ENCODE results near the gene FURIN. TPM values are rescaled to one million over a fixed set of nuclear protein-coding genes. Genes with fewer than 3 reads are reported as not detected.

FURIN gene
- total RNA-seq, 1 experiment from 2014 or later: 35.1 TPM

- Histone ChIP-seq H3K18ac (ENCODE audit: insufficient read length, low read depth, low read length) (no peak overlapping the region), H4K91ac (ENCODE audit: insufficient read length, low read depth, low read length) (no peak overlapping the region), H2AFZ (ENCODE audit: low read length) (no peak overlapping the region), H3K9me3 (ENCODE audit: control insufficient read depth, low read depth, low read length) (no peaks in the 10 kb centered on the region), H3K14ac (ENCODE audit: insufficient read depth, low read length) (no peak overlapping the region), H3K27me3 (ENCODE audit: insufficient read depth, low read length) (no peaks in the 10 kb centered on the region), H3K4me2 (ENCODE audit: insufficient read depth, insufficient read length, low read length) (no peak overlapping the region), H3T11ph (ENCODE audit: low read length) (no peak overlapping the region), H4K5ac (ENCODE audit: insufficient read length, low read depth, low read length) (no peak overlapping the region), H2BK120ac (ENCODE audit: low read depth, low read length, poor library complexity, severe bottlenecking) (no peak overlapping the region), H3K4ac (ENCODE audit: low read depth, low read length) (no peak overlapping the region), H3K23ac (ENCODE audit: insufficient read length, low read depth, low read length) (no peak overlapping the region), H2BK12ac (ENCODE audit: insufficient read length, low read depth, low read length) (no peak overlapping the region), H2AK5ac (ENCODE audit: insufficient read length, low read length) (no peak overlapping the region), H3K56ac (ENCODE audit: insufficient read length, low read depth, low read length) (no peak overlapping the region), H3K27ac (ENCODE audit: insufficient read length, low read depth, low read length) (no peak overlapping the region), H3K9ac (ENCODE audit: extremely low read depth, insufficient read length, low read length) (no peak overlapping the region), H3K79me1 (ENCODE audit: insufficient read depth, low read depth, low read length, poor library complexity, severe bottlenecking) (no peaks in the 10 kb centered on the region), H2BK15ac (ENCODE audit: low read depth, low read length) (no peak overlapping the region), H4K8ac (replicated peaks; ENCODE audit: insufficient read length, low read depth, low read length) (no peak overlapping the region), H2BK20ac (ENCODE audit: low read depth, low read length, poor library complexity, severe bottlenecking) (no peak overlapping the region), H4K20me1 (ENCODE audit: control insufficient read depth, insufficient read depth, insufficient read length) (no peaks in the 10 kb centered on the region), H3K23me2 (ENCODE audit: insufficient read length, low read depth, low read length, poor library complexity, severe bottlenecking) (no peaks in the 10 kb centered on the region), H2BK5ac (ENCODE audit: insufficient read length, low read length) (no peak overlapping the region), H3K79me2 (ENCODE audit: insufficient read depth, low read length) (no peaks in the 10 kb centered on the region), H3K4me1 (ENCODE audit: insufficient read depth, low read length) (no peaks in the 10 kb centered on the region)
- Mint-ChIP-seq H3K9me3 (no peaks in the 10 kb centered on the region), H3K4me3 (no peak overlapping the region), H3K27me3 (ENCODE audit: low read depth) (no peaks in the 10 kb centered on the region), H3K36me3 (ENCODE audit: insufficient read depth in 1 of 3, low read depth in 3 of 3) (peaks cover 2 to 46% (median 7%) of the 10 kb centered on the region in 3 experiments; a peak in 5 of 7 replicates), H3K4me1 (peaks cover 3 to 8% of the 10 kb centered on the region in 2 experiments; a peak in 2 of 4 replicates), H3K27ac (no peak overlapping the region; a peak in 1 of 7 replicates)
- no peak for DNase-seq
- no CpG with 5 or more reads among the region's 7 CpGs for WGBS (ENCODE audit: extremely low coverage, insufficient read length, low lambda C conversion rate)
- no peak for TF ChIP-seq CTCF (conservative IDR thresholded peaks at IDR 0.05)
Observed at GRCh38 chr15:90912770-90913075, 44.3 kb downstream of the FURIN start.
